OCI-LY1 (cell line): Measurements from ENCODE around the gene OSBPL5.

Source experiments
- H2AFZ ChIP-seq: fragments of 200-600 bp; sonication (generic), shearing (Covaris generic); 2 replicates; pipeline ENCODE4 v1.6.0; 2014; ENCODE audit warnings: antibody characterized with exemption, mild to moderate bottlenecking, low read length
- H3F3A ChIP-seq: fragments of 200-600 bp; sonication (generic), shearing (Covaris generic); 2 replicates; pipeline ENCODE4 v1.6.0; 2014; ENCODE audit warnings: mild to moderate bottlenecking, antibody characterized with exemption, low read length, moderate library complexity; ENCODE audit not compliant: insufficient read depth
- H3K27ac ChIP-seq: fragments of 200-600 bp; sonication (generic); 2 replicates; pipeline ENCODE4 v1.5.1; 2014; ENCODE audit warnings: low read length, mixed run types, mild to moderate bottlenecking, low read depth; ENCODE audit not compliant: poor library complexity, severe bottlenecking
- H3K27me3 ChIP-seq: fragments of 200-600 bp; sonication (generic); 2 replicates; pipeline ENCODE4 v1.6.0; 2014; ENCODE audit warnings: antibody characterized with exemption, mild to moderate bottlenecking, low read length, moderate library complexity; ENCODE audit not compliant: insufficient read depth
- H3K36me3 ChIP-seq: fragments of 200-600 bp; sonication (generic); 2 replicates; pipeline ENCODE4 v1.6.1; 2014; ENCODE audit warnings: mild to moderate bottlenecking, antibody characterized with exemption, low read length, moderate library complexity, mixed read lengths; ENCODE audit not compliant: insufficient read depth
- H3K4me1 ChIP-seq: fragments of 200-600 bp; sonication (generic); 2 replicates; pipeline ENCODE4 v1.5.1; 2014; ENCODE audit warnings: mild to moderate bottlenecking, low read length, moderate library complexity; ENCODE audit not compliant: insufficient read depth, severe bottlenecking
- H3K4me2 ChIP-seq: fragments of 200-600 bp; sonication (generic), shearing (Covaris generic); 2 replicates; pipeline ENCODE4 v1.6.1; 2014; ENCODE audit warnings: low read length
- H3K4me3 ChIP-seq: fragments of 200-600 bp; sonication (generic); 2 replicates; pipeline ENCODE4 v1.5.1; 2014; ENCODE audit warnings: low read length, low read depth, mild to moderate bottlenecking, mixed read lengths; ENCODE audit not compliant: poor library complexity, severe bottlenecking
- H3K79me2 ChIP-seq: fragments of 200-600 bp; shearing (Covaris generic); 2 replicates; pipeline ENCODE4 v1.6.1; 2016; ENCODE audit warnings: mixed run types, low read length, mixed read lengths; ENCODE audit not compliant: insufficient read depth
- H3K9ac ChIP-seq: fragments of 200-600 bp; sonication (generic), shearing (Covaris generic); 2 replicates; pipeline ENCODE4 v1.6.1; 2014; ENCODE audit warnings: mild to moderate bottlenecking, low read length, mixed read lengths
- H3K9me2 ChIP-seq: fragments of 200-600 bp; sonication (generic), shearing (Covaris generic); 2 replicates; pipeline ENCODE4 v1.6.1; 2014; ENCODE audit warnings: low read depth, mild to moderate bottlenecking, low read length, mixed read lengths
- H3K9me3 ChIP-seq: fragments of 200-600 bp; shearing (Covaris generic); 2 replicates; pipeline ENCODE4 v1.6.1; 2014; ENCODE audit warnings: low read length, mixed read lengths
- H4K20me1 ChIP-seq: fragments of 200-600 bp; sonication (generic), shearing (Covaris generic); 2 replicates; pipeline ENCODE4 v1.6.0; 2016; ENCODE audit warnings: mild to moderate bottlenecking, low read length; ENCODE audit not compliant: insufficient read depth
- EZH2 ChIP-seq: fragments of 200-600 bp; sonication (generic), shearing (Covaris generic); IDR thresholded peaks from 2 replicates; pipeline ENCODE4 v1.8.0; 2017; ENCODE audit warnings: borderline replicate concordance, mixed run types, mild to moderate bottlenecking, antibody characterized with exemption, low read length, moderate library complexity, mixed read lengths
- TF ChIP-seq, protein P1 (sequence below): fragments of 200-600 bp; sonication (generic), shearing (Covaris generic); IDR thresholded peaks from 2 replicates; pipeline ENCODE4 v1.5.1; 2017; ENCODE audit warnings: mild to moderate bottlenecking, antibody characterized with exemption, low read length, moderate library complexity, mixed read lengths

OSBPL5 gene

DNA sequence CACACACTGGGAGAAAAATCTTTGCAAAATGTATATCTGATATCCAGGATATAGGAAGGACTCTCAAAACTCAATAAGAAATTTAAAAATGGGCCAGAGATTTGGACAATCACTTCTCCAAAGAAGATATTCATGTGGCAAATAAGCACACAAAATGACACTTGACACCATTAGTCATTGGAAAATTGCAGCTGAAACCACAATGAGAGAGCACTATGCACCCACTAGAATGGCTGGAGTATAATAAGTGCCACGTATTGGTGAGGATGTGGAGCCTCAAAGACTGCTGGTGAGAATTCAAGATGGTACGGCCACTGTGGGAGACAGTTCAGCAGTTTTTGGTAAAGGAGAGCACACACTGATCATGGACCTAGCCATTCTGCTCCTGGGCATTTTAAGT lies 12.8 kb upstream of the OSBPL5 start:
- H3K27me3 ChIP-seq: no peaks in the 10 kb centered on the region; the same call in 1 of the 2 replicates
- no peak for TF ChIP-seq EZH2
- TF ChIP-seq, protein P1, sequence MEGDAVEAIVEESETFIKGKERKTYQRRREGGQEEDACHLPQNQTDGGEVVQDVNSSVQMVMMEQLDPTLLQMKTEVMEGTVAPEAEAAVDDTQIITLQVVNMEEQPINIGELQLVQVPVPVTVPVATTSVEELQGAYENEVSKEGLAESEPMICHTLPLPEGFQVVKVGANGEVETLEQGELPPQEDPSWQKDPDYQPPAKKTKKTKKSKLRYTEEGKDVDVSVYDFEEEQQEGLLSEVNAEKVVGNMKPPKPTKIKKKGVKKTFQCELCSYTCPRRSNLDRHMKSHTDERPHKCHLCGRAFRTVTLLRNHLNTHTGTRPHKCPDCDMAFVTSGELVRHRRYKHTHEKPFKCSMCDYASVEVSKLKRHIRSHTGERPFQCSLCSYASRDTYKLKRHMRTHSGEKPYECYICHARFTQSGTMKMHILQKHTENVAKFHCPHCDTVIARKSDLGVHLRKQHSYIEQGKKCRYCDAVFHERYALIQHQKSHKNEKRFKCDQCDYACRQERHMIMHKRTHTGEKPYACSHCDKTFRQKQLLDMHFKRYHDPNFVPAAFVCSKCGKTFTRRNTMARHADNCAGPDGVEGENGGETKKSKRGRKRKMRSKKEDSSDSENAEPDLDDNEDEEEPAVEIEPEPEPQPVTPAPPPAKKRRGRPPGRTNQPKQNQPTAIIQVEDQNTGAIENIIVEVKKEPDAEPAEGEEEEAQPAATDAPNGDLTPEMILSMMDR: no peak

DNA sequence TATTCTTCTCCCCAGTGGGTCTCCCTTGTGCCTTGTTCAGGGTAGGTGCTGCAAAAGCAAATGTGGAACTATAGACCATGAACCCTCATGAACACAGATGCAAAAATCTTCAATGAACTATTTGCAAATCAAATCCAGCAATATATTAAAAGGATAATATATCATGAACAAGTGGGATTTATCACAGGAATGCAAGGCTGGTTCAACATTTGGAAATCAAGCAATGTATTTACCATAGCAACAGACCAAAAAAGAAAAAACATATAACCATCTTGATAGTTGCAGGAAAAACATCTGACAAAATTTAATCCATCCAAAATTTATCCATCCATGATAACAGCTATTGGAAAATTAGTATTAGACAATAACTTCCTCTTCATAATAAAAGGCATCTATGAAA lies 11.4 kb upstream of the OSBPL5 start:
- Histone ChIP-seq H3K9me2 (no peaks in the 10 kb centered on the region), H3K79me2 (no peaks in the 10 kb centered on the region), H4K20me1 (no peaks in the 10 kb centered on the region), H3K4me1 (no peaks in the 10 kb centered on the region), H3K27me3 (no peaks in the 10 kb centered on the region; the same call in 1 of the 2 replicates), H3K9ac (no peak overlapping the region), H3K9me3 (peaks cover 8% of the 10 kb centered on the region; the same call in 1 of the 2 replicates), H3K27ac (no peak overlapping the region), H3K36me3 (no peaks in the 10 kb centered on the region), H3K4me2 (no peak overlapping the region), H2AFZ (no peak overlapping the region), H3K4me3 (no peak overlapping the region), H3F3A (no peaks in the 10 kb centered on the region)
- TF ChIP-seq, protein P1: no peak
- TF ChIP-seq EZH2: no peak

More for the DNA sequence above, 12.8 kb upstream of the OSBPL5 start:
- Histone ChIP-seq H3K27ac (no peak overlapping the region), H3K79me2 (no peaks in the 10 kb centered on the region), H3K4me2 (no peak overlapping the region), H3K9me3 (peaks cover 8% of the 10 kb centered on the region; the same call in 1 of the 2 replicates), H3K9ac (no peak overlapping the region), H4K20me1 (no peaks in the 10 kb centered on the region), H3K36me3 (no peaks in the 10 kb centered on the region), H3F3A (no peaks in the 10 kb centered on the region), H2AFZ (no peak overlapping the region), H3K9me2 (no peaks in the 10 kb centered on the region), H3K4me1 (no peaks in the 10 kb centered on the region), H3K4me3 (no peak overlapping the region)

DNA sequence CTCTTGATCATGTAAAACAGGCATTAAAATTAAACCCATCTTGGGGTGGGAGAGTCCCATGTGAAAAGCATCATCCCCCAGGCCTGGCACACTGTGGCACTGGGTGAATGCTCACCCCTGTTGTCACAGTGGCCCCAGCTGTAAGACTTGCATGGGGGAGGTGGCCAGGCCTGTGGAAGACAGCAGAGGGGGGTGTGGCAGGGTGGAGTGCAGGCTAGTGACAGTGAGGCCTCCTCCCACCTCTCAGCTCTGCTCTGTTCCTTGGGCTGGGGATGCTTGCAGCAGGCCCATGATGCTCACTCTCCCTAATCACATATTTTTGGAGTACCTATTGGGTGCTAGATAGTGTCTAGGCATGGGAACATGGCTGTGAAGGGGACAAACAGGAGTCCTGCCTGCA lies 10.1 kb upstream of the OSBPL5 start:
- Histone ChIP-seq H3K79me2 (no peaks in the 10 kb centered on the region), H4K20me1 (no peaks in the 10 kb centered on the region), H3K36me3 (no peaks in the 10 kb centered on the region), H3K9me3 (peaks cover 8% of the 10 kb centered on the region; the same call in 1 of the 2 replicates), H3K27me3 (peaks cover 3% of the 10 kb centered on the region; the same call in 1 of the 2 replicates), H2AFZ (no peak overlapping the region), H3K9me2 (no peaks in the 10 kb centered on the region), H3K4me3 (no peak overlapping the region), H3K4me1 (no peaks in the 10 kb centered on the region), H3K9ac (no peak overlapping the region), H3K27ac (no peak overlapping the region), H3F3A (no peaks in the 10 kb centered on the region), H3K4me2 (no peak overlapping the region)
- TF ChIP-seq, protein P1: no peak
- no peak for TF ChIP-seq EZH2
